ENCODE data around the gene DUSP21. TPM values are rescaled to one million over a fixed set of nuclear protein-coding genes. Genes with fewer than 3 reads are reported as not detected.

The DUSP21 gene
- total RNA-seq, 1 experiment from 2014 or later: not detected

GRCh38 chrX:44815681-44816080, 28.1 kb upstream of the DUSP21 start (continued):
- TF ChIP-seq, protein P1, sequence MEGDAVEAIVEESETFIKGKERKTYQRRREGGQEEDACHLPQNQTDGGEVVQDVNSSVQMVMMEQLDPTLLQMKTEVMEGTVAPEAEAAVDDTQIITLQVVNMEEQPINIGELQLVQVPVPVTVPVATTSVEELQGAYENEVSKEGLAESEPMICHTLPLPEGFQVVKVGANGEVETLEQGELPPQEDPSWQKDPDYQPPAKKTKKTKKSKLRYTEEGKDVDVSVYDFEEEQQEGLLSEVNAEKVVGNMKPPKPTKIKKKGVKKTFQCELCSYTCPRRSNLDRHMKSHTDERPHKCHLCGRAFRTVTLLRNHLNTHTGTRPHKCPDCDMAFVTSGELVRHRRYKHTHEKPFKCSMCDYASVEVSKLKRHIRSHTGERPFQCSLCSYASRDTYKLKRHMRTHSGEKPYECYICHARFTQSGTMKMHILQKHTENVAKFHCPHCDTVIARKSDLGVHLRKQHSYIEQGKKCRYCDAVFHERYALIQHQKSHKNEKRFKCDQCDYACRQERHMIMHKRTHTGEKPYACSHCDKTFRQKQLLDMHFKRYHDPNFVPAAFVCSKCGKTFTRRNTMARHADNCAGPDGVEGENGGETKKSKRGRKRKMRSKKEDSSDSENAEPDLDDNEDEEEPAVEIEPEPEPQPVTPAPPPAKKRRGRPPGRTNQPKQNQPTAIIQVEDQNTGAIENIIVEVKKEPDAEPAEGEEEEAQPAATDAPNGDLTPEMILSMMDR (IDR thresholded peaks at IDR 0.05 in 2 of 3, conservative IDR thresholded peaks at IDR 0.05 in 1 of 3; ENCODE audit: borderline replicate concordance in 1 of 3, insufficient read depth in 1 of 3, low read depth in 2 of 3, low read length in 2 of 3): no peak
- TF ChIP-seq FOSL1 (IDR thresholded peaks at IDR 0.05; ENCODE audit: low read depth) (no peak), CBX3 (IDR thresholded peaks at IDR 0.05; ENCODE audit: low read depth) (no peak), SIN3A (IDR thresholded peaks at IDR 0.05; ENCODE audit: low read depth) (no peak), ZNF274 (IDR thresholded peaks at IDR 0.05; ENCODE audit: low read depth, low read length) (no peak), JUND (IDR thresholded peaks at IDR 0.05) (no peak)

GRCh38 chrX:44816367-44816766, 27.5 kb upstream of the DUSP21 start:
- H3K27ac ChIP-seq (ENCODE audit: low read depth, low read length): no peak overlapping the region
- no peak overlapping the region for H3K9ac ChIP-seq (ENCODE audit: low read length)
- DNase-seq (ENCODE audit: low read depth, low spot score) (no peak), ATAC-seq (no peak)
- POLR2A ChIA-PET: no interaction called here
- intact Hi-C loops (cut with micrococcal nuclease): no loop called here
- CTCF ChIA-PET: no interaction called here
- no peak overlapping the region for H2AFZ ChIP-seq (ENCODE audit: low read depth, low read length, poor library complexity, severe bottlenecking)
- no TSS peak for BruUV-seq (replicated peaks)
- no peaks in the 10 kb centered on the region for H3K9me2 ChIP-seq (ENCODE audit: insufficient read depth)
- H3K79me2 ChIP-seq (ENCODE audit: insufficient read depth, low read length): no peaks in the 10 kb centered on the region
- H3K4me2 ChIP-seq (ENCODE audit: low read length): no peak overlapping the region
- H3K36me3 ChIP-seq (ENCODE audit: control insufficient read depth in 1 of 2, insufficient read depth in 2 of 2, low read length in 2 of 2): no peaks in the 10 kb centered on the region
- no peaks in the 10 kb centered on the region for H4K20me1 ChIP-seq (ENCODE audit: insufficient read depth)
- TF ChIP-seq ZNF274 (IDR thresholded peaks at IDR 0.05; ENCODE audit: low read depth, low read length) (no peak), SIN3A (IDR thresholded peaks at IDR 0.05; ENCODE audit: low read depth) (no peak), EGR1 (IDR thresholded peaks at IDR 0.05; ENCODE audit: low read depth) (no peak), CEBPB (IDR thresholded peaks at IDR 0.05; ENCODE audit: low read depth) (no peak), EZH2phosphoT487 (IDR thresholded peaks at IDR 0.05; ENCODE audit: borderline replicate concordance) (no peak), SP1 (IDR thresholded peaks at IDR 0.05; ENCODE audit: low read depth) (no peak), MAX (IDR thresholded peaks at IDR 0.05) (no peak), RAD21 (IDR thresholded peaks at IDR 0.05; ENCODE audit: low read depth) (no peak), JUND (IDR thresholded peaks at IDR 0.05) (no peak)
- TF ChIP-seq, protein P2, sequence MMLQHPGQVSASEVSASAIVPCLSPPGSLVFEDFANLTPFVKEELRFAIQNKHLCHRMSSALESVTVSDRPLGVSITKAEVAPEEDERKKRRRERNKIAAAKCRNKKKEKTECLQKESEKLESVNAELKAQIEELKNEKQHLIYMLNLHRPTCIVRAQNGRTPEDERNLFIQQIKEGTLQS (IDR thresholded peaks at IDR 0.05): no peak
- no peaks in the 10 kb centered on the region for H3K4me1 ChIP-seq (ENCODE audit: control insufficient read depth in 1 of 2, insufficient read depth in 2 of 2, low read length in 2 of 2)
- H3K4me3 ChIP-seq (replicated peaks in 1 of 2; ENCODE audit: low read depth in 1 of 2, low read length in 2 of 2): no peak overlapping the region
- H3K27me3 ChIP-seq (ENCODE audit: insufficient read depth, low read length): no peaks in the 10 kb centered on the region
- RAD21 ChIA-PET (ENCODE audit: low non-redundant PET in 1 of 2, low total read pairs in 2 of 2, uncharacterized antibody in 2 of 2, unreplicated experiment in 2 of 2): no interaction called here
- H3K9me3 ChIP-seq (ENCODE audit: control insufficient read depth in 1 of 2, insufficient read depth in 1 of 2, low read depth in 1 of 2, low read length in 2 of 2): no peaks in the 10 kb centered on the region

Measured in HCT116 (cell line).